G401.6 (cell line): Measurements from ENCODE around the gene ORC5.
A peak's percentile ranks its signal among the peaks of the same experiment; 100 is the strongest.
"Not testable (repeated sequence)": the region's sequence is repeated elsewhere in the genome, so short reads cannot be mapped to it uniquely, and the experiment has no call there.

Experiments
- FAIRE-seq: peaks from 2 replicates; lab custom pipeline; 2012; peaks lifted over from hg19 to GRCh38; lab: Jason Lieb, UNC

The ORC5 gene

GRCh38 chr7:104207731-104208420, at the start of gene ORC5:
Gene ORC5, minus strand, starts transcription at chr7:104208013. Its CDS starts 109 bp downstream, at chr7:104207904.
- no peak for FAIRE-seq

DNA sequence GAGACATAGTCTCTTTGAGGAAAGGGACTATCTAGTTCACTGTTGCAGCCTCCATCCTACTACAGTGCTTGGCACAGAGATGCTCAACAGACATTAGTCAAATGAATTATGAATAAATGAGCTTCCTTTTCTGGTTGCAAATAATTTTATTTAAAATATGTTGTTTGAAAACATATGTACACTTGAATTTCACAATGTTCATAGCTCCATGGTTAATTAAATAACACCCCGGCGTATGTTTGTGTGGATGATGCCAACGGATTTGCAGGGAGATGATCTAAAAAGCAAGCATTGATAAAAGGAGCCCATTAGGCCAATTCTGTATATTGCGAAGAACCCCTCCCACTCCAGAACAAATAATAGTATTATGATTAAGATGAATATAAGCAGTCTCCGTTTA, 47.8 kb upstream of the ORC5 start:
- FAIRE-seq = no peak

GRCh38 chr7:104255194-104255593, 47.4 kb upstream of the ORC5 start:
- no peak for FAIRE-seq

- FAIRE-seq = no peak
Observed at GRCh38 chr7:104254696-104255095, 46.9 kb upstream of the ORC5 start.

GRCh38 chr7:104252409-104253134, 44.8 kb upstream of the ORC5 start:
- FAIRE-seq = no peak

GRCh38 chr7:104242638-104243037, 34.8 kb upstream of the ORC5 start:
- FAIRE-seq = no peak

DNA sequence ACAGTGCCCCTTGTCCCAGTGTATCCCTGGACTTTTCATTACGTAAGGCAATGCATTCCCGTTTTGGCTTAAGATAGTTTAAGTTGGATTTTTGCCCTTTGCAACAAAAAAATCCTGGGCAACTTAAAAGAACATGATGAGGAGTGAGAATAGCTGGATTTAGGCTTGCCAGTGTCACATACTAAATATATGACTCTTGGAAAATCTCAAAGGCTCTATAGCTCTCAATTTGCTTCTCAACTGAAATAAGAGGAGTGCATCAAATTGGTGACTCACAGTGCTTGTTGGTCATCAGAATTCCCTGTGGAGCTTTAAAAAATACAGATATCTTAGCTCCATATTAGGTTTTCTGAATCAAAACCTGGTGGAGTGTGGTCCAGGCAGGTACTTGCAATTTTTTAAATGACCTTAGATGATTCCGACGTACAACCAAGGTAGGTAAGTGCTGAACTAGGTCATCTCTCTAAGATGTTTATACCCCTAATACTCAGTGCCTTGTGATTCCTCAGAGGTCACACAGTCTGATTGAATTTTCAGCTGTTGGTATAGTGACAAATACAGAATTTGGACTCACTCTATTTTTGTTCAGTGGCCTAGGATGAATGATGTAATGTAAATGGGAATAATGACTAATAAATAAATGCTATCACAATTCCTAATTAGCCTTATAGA, 33.9 kb upstream of the ORC5 start:
- no peak for FAIRE-seq

DNA sequence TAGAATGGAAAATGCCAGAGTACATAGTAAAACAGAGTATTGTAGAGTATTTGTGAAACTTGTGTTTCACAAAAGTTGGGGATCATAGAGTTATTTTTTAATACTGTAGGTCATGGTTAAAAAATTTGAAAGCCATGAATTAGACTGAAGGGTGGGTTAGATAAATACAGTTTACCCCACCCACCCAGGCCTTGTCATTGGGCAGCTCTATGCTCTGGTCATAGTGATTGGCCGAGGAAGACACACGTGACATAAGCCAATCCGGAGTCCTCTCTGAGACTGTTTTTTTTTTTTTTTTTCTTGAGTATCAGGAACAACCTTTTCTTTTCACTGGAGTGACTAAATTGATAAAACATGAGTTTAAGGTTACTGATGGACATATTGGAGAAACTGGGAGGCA, 33.3 kb upstream of the ORC5 start:
- no peak for FAIRE-seq

DNA sequence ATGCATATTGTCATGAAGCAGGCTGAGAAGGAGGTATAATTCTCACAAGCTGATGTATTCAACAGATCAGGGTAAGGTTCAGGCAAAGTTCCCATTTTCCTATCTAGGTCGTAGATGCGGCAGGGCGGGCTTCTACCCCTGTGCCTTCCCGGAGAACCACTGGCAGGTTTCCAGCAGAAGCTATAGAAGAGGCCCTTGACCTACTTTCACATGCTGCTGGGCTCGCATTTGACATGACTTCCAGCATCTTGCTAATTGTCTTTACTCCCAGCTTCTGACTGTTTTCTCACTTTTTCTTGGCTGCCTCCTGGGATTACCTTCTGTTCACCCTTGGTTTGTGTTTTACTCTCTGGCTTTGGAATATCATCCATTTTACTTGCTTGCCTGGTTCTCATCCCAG, 32.6 kb upstream of the ORC5 start:
- no peak for FAIRE-seq

DNA sequence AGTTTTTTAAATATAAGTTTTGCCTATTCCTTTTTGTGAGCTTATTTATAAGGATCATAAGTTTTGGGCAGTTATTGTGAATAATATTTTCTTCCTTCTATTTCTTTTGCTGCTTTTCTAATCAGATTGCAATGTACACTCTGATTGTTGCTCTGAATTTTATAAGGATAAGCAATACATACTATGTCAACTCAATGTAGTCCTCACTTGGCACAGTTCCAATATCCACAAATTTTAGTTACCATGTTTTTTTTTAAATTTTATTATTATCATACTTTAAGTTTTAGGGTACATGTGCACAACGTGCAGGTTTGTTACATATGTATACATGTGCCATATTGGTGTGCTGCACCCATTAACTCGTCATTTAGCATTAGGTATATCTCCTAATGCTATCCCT, 27.2 kb upstream of the ORC5 start:
- FAIRE-seq = not testable (repeated sequence)

- peak; percentile 47 for FAIRE-seq
Observed at GRCh38 chr7:104231054-104232046, 23.5 kb upstream of the ORC5 start.

DNA sequence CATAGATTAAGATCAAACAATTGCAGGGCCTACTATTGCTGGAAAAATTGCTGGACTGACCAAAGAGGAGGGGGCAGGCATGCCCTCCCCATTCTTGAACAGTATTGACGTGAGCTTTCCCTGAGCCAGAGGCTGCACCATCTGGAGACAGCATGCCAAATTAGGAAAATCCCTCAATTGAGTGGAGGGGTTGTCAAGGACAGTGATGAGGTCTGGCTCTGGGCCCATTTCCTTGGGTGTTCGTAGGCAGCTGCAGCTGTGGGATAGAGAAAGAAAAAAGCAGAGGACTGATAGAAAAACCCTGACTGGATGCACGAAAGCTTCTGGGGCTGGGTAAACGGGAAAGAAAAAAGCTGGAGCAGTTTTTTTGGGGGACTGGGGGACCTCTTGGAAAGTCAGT, 22.8 kb upstream of the ORC5 start:
- no peak for FAIRE-seq

DNA sequence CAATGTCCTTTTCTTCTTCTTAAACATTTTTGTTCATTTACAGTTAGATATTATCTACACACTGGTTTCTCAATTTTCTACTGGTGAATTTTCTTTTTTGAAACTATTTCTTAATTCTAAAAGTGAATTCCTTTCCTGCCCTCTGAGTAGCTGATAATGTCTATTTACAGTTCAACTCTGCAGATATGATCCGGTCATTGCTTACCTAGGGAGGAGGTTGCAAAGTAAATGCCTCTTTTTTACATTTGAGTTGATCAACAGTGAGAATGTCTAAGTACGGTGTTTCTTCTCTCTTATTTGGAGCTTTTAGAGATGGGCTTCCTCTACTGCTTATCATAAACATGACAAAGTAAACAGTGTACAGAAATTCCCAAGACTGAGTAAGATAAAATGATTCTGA, 20.6 kb upstream of the ORC5 start:
- no peak for FAIRE-seq

- no peak for FAIRE-seq
Observed at GRCh38 chr7:104225451-104225850, 17.6 kb upstream of the ORC5 start.

DNA sequence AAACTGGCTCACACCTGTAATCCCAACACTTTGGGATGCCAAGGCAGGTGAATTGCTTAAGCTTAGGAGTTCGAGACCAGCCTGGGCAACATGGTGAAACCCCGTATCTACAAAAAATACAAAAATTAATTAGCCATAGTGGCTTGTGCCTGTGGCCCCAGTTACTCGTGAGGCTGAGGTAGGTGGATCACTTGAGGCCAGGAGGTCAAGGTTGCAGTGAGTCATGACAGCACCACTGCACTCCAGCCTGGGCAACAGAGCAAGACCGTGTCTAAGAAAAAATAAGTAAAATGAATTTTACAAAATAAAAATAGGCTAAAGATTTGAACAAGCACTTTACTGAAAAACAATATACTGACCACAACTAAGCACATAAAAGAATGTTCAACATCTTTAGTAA, 9.8 kb upstream of the ORC5 start:
- no peak for FAIRE-seq

- FAIRE-seq = no peak
Observed at GRCh38 chr7:104209063-104209462, 1.2 kb upstream of the ORC5 start.

DNA sequence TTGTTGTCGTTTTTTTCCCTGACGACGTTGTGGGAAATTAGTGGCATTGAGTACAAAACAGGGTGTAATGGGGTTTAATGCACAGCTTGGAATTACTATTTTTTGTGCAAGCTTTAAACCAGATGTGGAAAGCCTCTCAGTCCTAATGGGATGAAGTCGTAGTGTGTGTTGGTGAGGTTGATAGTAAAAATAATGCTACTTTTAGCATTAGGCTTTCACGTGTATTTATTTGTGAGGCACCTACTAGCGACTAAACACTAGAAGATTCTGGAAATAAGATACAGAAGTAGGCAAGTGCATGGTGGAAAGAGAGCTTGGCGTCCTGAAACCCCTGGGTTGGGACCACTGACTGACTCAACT, 588 bp upstream of the ORC5 start:
- FAIRE-seq = no peak

- FAIRE-seq = no peak
Observed at GRCh38 chr7:104207348-104207730, 474 bp downstream of the ORC5 start.

DNA sequence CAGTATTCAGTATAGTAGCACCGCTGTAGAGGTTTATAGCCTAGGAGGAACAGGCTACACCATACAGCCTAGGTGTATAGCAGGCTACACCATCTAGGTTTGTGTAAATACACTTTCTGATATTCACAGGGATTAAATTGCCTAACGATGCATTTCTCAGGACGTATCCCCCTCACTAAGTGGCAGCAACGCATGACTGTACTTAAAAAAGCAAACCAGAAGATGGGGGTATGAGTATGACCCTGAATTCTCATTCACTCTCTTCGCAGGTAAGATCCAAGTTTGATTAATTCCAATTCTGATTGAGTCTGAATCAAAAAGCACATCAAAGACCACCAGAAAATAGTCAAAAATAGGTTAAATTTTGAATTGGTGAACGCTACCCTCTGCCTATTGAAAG, 972 bp downstream of the ORC5 start:
- no peak for FAIRE-seq

DNA sequence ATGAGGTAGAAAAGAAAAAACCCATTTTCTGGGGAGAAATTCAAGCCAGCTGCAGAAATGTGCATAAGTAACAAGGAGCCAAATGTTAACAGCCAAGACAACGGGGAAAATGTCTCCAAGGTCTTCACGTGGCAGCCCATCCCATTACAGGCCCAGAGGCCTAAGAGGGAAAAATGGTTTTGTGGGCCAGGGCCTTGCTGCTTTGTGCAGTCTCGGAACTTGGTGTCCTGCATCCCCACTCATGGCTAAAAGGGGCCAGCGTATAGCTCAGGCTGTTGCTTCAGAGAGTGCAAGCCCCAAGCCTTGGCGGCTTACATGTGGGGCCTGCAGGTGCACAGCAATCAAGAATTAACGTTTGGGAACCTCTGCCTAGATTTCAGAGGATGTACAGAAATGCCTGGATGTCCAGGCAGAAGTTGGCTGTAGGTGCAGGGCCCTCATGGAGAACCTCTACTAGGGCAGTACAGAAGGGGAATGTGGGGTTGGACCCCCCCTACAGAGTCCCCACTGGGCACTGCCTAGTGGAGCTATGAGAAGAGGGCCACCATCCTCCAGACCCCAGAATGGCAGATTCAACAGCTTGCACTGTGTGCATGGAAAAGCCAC, 9.0 kb downstream of the ORC5 start:
- no peak for FAIRE-seq

DNA sequence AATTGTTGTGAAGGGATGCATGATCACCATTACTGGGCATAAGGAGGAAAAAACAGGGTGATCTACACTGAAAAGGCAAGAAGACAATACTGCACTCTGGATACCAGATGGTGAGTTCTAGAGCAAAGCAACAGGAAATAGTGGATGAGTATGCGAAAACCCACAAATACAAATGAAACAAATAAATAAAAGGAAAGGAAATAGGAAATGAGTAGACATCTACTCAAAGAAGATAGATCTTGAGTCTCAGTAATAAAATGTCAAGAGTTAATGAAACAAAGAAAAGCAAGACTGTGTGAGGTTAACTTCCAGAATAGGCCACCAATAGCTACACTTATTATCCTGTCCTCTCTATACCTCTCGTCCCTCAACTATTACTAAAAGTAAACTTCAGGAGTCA, 11.7 kb downstream of the ORC5 start:
- no peak for FAIRE-seq

DNA sequence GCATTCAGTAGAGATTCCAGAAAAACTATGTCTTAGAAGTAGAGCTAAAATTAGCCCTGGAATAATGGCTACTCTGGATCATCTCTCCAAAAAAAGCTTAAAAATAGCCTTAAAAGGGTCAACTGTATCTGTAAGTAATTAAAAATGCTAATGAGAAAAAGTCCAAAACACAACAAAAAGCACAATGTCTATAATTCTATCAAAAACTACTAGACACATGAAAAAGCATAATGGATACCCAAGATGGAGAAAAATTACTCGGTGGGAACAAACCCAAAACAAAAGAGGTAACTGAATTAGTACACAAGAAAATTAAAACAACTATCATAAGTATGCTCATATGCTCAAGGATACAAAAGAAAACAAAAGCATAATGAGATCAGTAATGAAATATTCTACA, 15.4 kb downstream of the ORC5 start:
- FAIRE-seq = no peak
